GM23248 (cell line): Measurements from ENCODE around the gene YKT6. TPM values are rescaled to one million over a fixed set of nuclear protein-coding genes. Genes with fewer than 3 reads are reported as not detected.
"Not testable (repeated sequence)": the region's sequence is repeated elsewhere in the genome, so short reads cannot be mapped to it uniquely, and the experiment has no call there.

Source experiments
- DNase-seq: peaks from one replicate; pipeline ENCODE4 v3.0.0-alpha.2; 2015
- H2AFZ ChIP-seq: fragments of 200-600 bp; sonication (generic); 2 replicates; pipeline ENCODE4 v1.6.1; 2016; ENCODE audit warnings: antibody characterized with exemption
- H3F3A ChIP-seq: fragments of 200-600 bp; sonication (generic); 2 replicates; pipeline ENCODE4 v1.6.1; 2016; ENCODE audit warnings: mild to moderate bottlenecking, antibody characterized with exemption, mixed run types; ENCODE audit not compliant: insufficient read depth
- H3K27ac ChIP-seq: fragments of 200-600 bp; sonication (generic); 2 replicates; pipeline ENCODE4 v1.5.1; 2016; ENCODE audit warnings: mild to moderate bottlenecking
- H3K27me3 ChIP-seq: fragments of 200-600 bp; sonication (generic); replicated peaks from 2 replicates; pipeline ENCODE4 v1.6.1; 2016; ENCODE audit warnings: mild to moderate bottlenecking; ENCODE audit not compliant: insufficient read depth
- H3K36me3 ChIP-seq: fragments of 200-600 bp; sonication (generic); 2 replicates; pipeline ENCODE4 v1.6.1; 2016; ENCODE audit warnings: low read depth, mild to moderate bottlenecking
- H3K4me1 ChIP-seq: fragments of 200-600 bp; sonication (generic); 2 replicates; pipeline ENCODE4 v1.6.1; 2016; ENCODE audit warnings: mild to moderate bottlenecking; ENCODE audit not compliant: insufficient read depth
- H3K4me2 ChIP-seq: fragments of 200-600 bp; sonication (generic); one replicate; pipeline ENCODE4 v1.6.1; 2016; ENCODE audit warnings: mild to moderate bottlenecking; ENCODE audit not compliant: unreplicated experiment
- H3K4me3 ChIP-seq: fragments of 200-600 bp; sonication (generic); 2 replicates; pipeline ENCODE4 v1.5.1; 2016; ENCODE audit warnings: mild to moderate bottlenecking
- H3K79me2 ChIP-seq: fragments of 200-600 bp; sonication (generic); 2 replicates; pipeline ENCODE4 v1.6.1; 2016; ENCODE audit warnings: mild to moderate bottlenecking; ENCODE audit not compliant: insufficient read depth
- H3K9ac ChIP-seq: fragments of 200-600 bp; sonication (generic); 2 replicates; pipeline ENCODE4 v1.6.1; 2016; ENCODE audit warnings: mild to moderate bottlenecking
- H3K9me2 ChIP-seq: fragments of 200-600 bp; sonication (generic); 2 replicates; pipeline ENCODE4 v1.6.1; 2016; ENCODE audit warnings: mixed run types, mild to moderate bottlenecking, moderate library complexity; ENCODE audit not compliant: insufficient read depth
- H3K9me3 ChIP-seq: fragments of 200-600 bp; sonication (generic); one replicate; pipeline ENCODE4 v1.6.1; 2017; ENCODE audit warnings: low read depth
- H4K20me1 ChIP-seq: fragments of 200-600 bp; sonication (generic); 2 replicates; pipeline ENCODE4 v1.6.0; 2016; ENCODE audit not compliant: insufficient read depth
- EZH2 ChIP-seq: fragments of 200-600 bp; sonication (generic); IDR thresholded peaks from 2 replicates; pipeline ENCODE4 v1.6.1; 2018; ENCODE audit warnings: antibody characterized with exemption, mild to moderate bottlenecking; ENCODE audit not compliant: insufficient read depth, poor library complexity, severe bottlenecking
- EZH2phosphoT487 ChIP-seq: fragments of 200-600 bp; sonication (generic); IDR thresholded peaks from 2 replicates; pipeline ENCODE4 v1.6.1; 2018; ENCODE audit warnings: antibody characterized with exemption, moderate library complexity, mild to moderate bottlenecking, low read depth; ENCODE audit not compliant: insufficient read depth
- WGBS, 2 experiments: methylation state at CpG; one replicate each; pipeline ENCODE4 v1.1.6; 2015 to 2017; ENCODE audit warnings: low lambda C conversion rate in 2 of 2, low coverage in 1 of 2; ENCODE audit errors: missing lambda C conversion rate in 2 of 2; 5-methylcytosine and 5-hydroxymethylcytosine counted together
- in situ Hi-C: fragments of 300-500 bp; cut with MboI; formaldehyde crosslinking; loops from 2 replicates; pipeline ENCODE4 v1.15.0; 2020
- polyA plus RNA-seq: library from polyadenylated mRNA; unstranded; fragments of >200 nt; fragmentation: Nextera tagmentation; extraction: Ambion mirVana; gene quantifications from 2 replicates; pipeline ENCODE4 v1.2.1, GENCODE V29; 2016
- total RNA-seq: library from RNA; depleted of rRNA; stranded (reverse); fragments of >200 nt; shearing (Covaris generic); gene quantifications from 2 replicates; pipeline ENCODE4 v1.2.3, GENCODE V29; 2014

YKT6 gene
- total and polyA plus RNA-seq, 2 experiments from 2014 or later = 108 to 148 TPM

DNA sequence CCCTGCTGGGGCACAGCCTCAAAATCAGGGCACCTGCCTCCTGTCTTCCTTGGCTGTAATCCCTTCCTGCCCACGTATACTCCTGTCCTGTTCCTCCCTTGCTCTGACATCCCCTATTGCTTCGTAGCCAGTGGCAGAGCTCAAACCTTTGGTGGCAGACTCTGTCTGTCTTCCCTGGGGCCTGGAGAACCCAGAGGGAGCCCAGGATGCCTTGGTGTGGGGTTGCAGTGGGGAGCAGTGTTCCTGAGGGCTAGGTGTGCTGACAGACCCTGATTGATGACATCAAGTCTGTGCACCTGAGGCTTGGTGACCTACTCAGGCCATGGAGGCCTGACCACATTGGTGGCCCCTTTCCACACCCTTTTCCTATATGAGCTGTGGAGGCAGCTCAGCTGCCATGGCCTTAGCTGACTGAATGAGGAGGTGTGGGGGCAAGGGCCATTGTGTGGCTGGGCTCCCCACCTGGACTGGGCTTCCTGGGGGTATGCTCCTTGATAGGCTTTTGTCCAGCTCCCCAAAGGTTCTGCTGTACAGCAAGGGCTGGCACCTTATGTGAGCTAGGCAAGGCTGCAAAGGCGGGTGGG is 6.1 kb upstream of the YKT6 start:
- in situ Hi-C loops = loop anchor here (10.0 kb wide), 1 partner anchor 120 kb away; no protein-coding TSS in a partner anchor
- no peak overlapping the region for H3K4me3 ChIP-seq
- H3F3A ChIP-seq = no peaks in the 10 kb centered on the region
- no peak for TF ChIP-seq EZH2phosphoT487
- TF ChIP-seq EZH2 = no peak
- 40 to 50% methylated on average over 3 of the region's 3 CpGs for WGBS, 2 experiments
- H3K36me3 ChIP-seq = no peaks in the 10 kb centered on the region
- DNase-seq = no peak
- H3K4me2 ChIP-seq = no peak overlapping the region
- no peak overlapping the region for H2AFZ ChIP-seq
- H3K9me3 ChIP-seq = no peaks in the 10 kb centered on the region
- H3K27ac ChIP-seq = no peak overlapping the region
- no peak overlapping the region for H3K9ac ChIP-seq
- no peaks in the 10 kb centered on the region for H3K27me3 ChIP-seq
- no peaks in the 10 kb centered on the region for H3K9me2 ChIP-seq
- H3K79me2 ChIP-seq = no peaks in the 10 kb centered on the region
- no peaks in the 10 kb centered on the region for H3K4me1 ChIP-seq
- H4K20me1 ChIP-seq = no peaks in the 10 kb centered on the region

DNA sequence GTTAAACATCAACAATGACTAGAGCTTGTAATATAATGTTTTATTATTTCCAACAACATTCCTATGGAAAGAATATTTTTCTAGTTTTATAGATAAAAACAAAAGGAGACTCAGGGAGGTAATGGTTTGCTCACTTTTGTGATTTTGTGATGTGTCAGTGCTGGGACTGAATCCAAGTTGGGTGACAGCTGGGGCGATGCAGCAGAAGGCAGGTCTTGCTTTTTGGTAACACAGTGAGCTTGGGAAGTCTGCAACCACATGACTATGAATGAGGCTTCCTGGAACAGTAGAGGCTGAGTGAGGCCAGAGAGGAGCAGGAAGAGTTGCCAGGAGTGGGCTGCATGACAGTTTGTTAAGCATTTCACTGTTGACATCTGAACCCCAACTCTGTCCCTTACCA is 4.9 kb upstream of the YKT6 start:
- Histone ChIP-seq H2AFZ (0 out of 2 replicates have a peak overlapping the region, but pooled peaks have one; percentile 11), H3K9ac (no peak overlapping the region), H3K9me3 (no peaks in the 10 kb centered on the region), H3K36me3 (no peaks in the 10 kb centered on the region), H3K27me3 (no peaks in the 10 kb centered on the region), H3K27ac (no peak overlapping the region), H3K4me3 (no peak overlapping the region), H4K20me1 (no peaks in the 10 kb centered on the region), H3F3A (no peaks in the 10 kb centered on the region), H3K4me2 (no peak overlapping the region), H3K79me2 (peaks cover 1% of the 10 kb centered on the region), H3K9me2 (no peaks in the 10 kb centered on the region), H3K4me1 (no peaks in the 10 kb centered on the region)
- no peak for TF ChIP-seq EZH2phosphoT487
- DNase-seq = peak; percentile 40
- 0 to 4% methylated on average over 1 of the region's 1 CpG for WGBS, 2 experiments
- in situ Hi-C loops = loop anchor here (10.0 kb wide), 1 partner anchor 121 kb away; no protein-coding TSS in a partner anchor

DNA sequence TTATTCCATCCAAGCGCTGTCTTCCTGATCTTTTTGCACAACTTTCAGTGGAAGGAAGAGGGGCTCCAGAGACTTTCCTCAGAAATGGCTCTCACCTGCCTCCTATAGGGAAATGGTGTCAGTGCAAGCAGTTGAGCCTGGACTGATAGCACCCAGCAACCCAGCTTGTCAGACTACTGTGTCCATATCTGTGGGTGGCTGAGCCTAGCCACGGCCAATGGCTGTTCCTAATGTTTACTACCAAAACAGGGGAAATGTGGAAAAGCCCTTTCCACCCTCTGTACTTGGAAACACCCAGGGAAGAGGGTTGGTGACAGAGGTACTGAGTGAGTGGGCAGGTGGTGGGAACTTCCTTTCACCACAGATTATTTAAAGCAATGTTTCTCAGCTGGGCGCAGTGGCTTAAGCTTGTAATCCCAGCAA is 4.3 kb upstream of the YKT6 start:
- WGBS, 2 experiments = 32 to 33% methylated on average over 3 of the region's 3 CpGs
- DNase-seq = peak; percentile 78
- in situ Hi-C loops = loop anchor here (10.0 kb wide), 1 partner anchor 122 kb away; no protein-coding TSS in a partner anchor

DNA sequence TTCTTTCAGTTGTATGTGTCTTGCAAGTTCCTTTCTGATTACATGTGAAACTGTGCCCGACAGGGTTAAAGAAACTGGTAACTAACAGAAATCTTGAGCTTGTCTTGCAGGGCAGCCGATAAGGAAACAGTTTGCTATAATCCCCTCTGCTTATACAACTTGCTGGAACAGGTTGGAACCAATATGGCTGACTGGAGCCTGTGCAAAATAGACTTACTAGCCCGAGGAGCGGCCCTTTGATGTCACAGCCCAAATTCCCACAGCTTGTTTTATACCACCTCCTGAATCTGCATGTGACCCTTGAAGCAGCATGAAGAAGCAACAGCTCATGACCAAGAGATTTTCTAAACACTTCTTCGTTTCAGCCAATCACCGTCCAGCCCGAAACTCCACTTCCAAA is 3.3 kb upstream of the YKT6 start:
- TF ChIP-seq EZH2 (no peak), EZH2phosphoT487 (no peak)
- Histone ChIP-seq H3K9me3 (no peaks in the 10 kb centered on the region), H3K4me1 (peaks cover under 1% of the 10 kb centered on the region; the same call in 1 of the 2 replicates), H3K27ac (no peak overlapping the region), H3K9ac (no peak overlapping the region), H3K36me3 (no peaks in the 10 kb centered on the region), H3F3A (peaks cover 11% of the 10 kb centered on the region), H3K4me3 (no peak overlapping the region), H3K79me2 (peaks cover 17% of the 10 kb centered on the region), H2AFZ (no peak overlapping the region), H3K9me2 (no peaks in the 10 kb centered on the region), H4K20me1 (peaks cover 3% of the 10 kb centered on the region), H3K27me3 (no peaks in the 10 kb centered on the region), H3K4me2 (no peak overlapping the region)
- in situ Hi-C loops = loop anchor here (10.0 kb wide), 1 partner anchor 123 kb away; no protein-coding TSS in a partner anchor
- no peak for DNase-seq
- WGBS, 2 experiments = 65 to 73% methylated on average over 7 of the region's 7 CpGs

More for the DNA sequence above, 4.3 kb upstream of the YKT6 start:
- Histone ChIP-seq H3K27ac (no peak overlapping the region), H2AFZ (0 out of 2 replicates have a peak overlapping the region, but pooled peaks have one; percentile 33), H3K4me3 (no peak overlapping the region), H3K9me2 (no peaks in the 10 kb centered on the region), H3K27me3 (no peaks in the 10 kb centered on the region), H3K4me1 (no peaks in the 10 kb centered on the region), H3K79me2 (peaks cover 7% of the 10 kb centered on the region), H4K20me1 (no peaks in the 10 kb centered on the region), H3K36me3 (no peaks in the 10 kb centered on the region), H3F3A (peaks cover under 1% of the 10 kb centered on the region; the same call in 1 of the 2 replicates), H3K4me2 (no peak overlapping the region), H3K9ac (no peak overlapping the region), H3K9me3 (no peaks in the 10 kb centered on the region)
- TF ChIP-seq EZH2phosphoT487 = no peak
- no peak for TF ChIP-seq EZH2

DNA sequence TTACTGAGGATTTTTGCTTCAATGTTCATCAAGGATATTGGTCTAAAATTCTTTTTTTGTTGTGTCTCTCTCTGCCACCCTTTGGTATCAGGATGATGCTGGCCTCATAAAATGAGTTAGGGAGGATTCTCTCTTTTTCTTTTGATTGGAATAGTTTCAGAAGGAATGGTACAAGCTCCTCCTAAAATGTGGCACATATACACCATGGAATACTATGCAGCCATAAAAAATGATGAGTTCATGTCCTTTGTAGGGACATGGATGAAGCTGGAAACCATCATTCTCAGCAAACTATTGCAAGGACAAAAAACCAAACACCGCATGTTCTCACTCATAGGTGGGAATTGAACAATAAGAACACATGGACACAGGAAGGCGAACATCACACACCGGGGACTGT is 615 bp upstream of the YKT6 start:
- H3K27me3 ChIP-seq, H3K9me3 ChIP-seq, in situ Hi-C loops, H3K4me3 ChIP-seq, H3K4me2 ChIP-seq, H3K27ac ChIP-seq, H3K36me3 ChIP-seq, DNase-seq, H3K9me2 ChIP-seq, H2AFZ ChIP-seq, H3K9ac ChIP-seq: not testable (repeated sequence)
- WGBS, 2 experiments = no CpG with 5 or more reads among the region's 3 CpGs
- peaks cover 44% of the 10 kb centered on the region for H3K79me2 ChIP-seq
- peaks cover 15% of the 10 kb centered on the region for H3K4me1 ChIP-seq
- peaks cover 11% of the 10 kb centered on the region for H4K20me1 ChIP-seq
- peaks cover 20% of the 10 kb centered on the region for H3F3A ChIP-seq
